Neural crest cell (in vitro differentiated cells): ENCODE results near the gene PTPN14. TPM values are rescaled to one million over a fixed set of nuclear protein-coding genes. Genes with fewer than 3 reads are reported as not detected.
"Not testable (repeated sequence)": the region's sequence is repeated elsewhere in the genome, so short reads cannot be mapped to it uniquely, and the experiment has no call there.

Experiments used
- DNase-seq: peaks from one replicate; pipeline ENCODE4 v3.0.0; 2021; ENCODE audit warnings: low read depth, mixed read lengths, low spot score
- H3K27ac Mint-ChIP-seq: one replicate; pipeline ENCODE4 v1.8.0; 2021; ENCODE audit warnings: mild to moderate bottlenecking, mixed read lengths; ENCODE audit not compliant: unreplicated experiment
- H3K27me3 Mint-ChIP-seq: 2 replicates; pipeline ENCODE4 v1.8.0; 2021; ENCODE audit warnings: low read depth, mild to moderate bottlenecking, mixed read lengths
- H3K36me3 Mint-ChIP-seq: 2 replicates; pipeline ENCODE4 v1.8.0; 2021; ENCODE audit warnings: low read depth, mild to moderate bottlenecking, mixed read lengths
- H3K4me1 Mint-ChIP-seq: 2 replicates; pipeline ENCODE4 v1.8.0; 2021; ENCODE audit warnings: mixed read lengths
- H3K4me3 Mint-ChIP-seq: one replicate; pipeline ENCODE4 v1.8.0; 2021; ENCODE audit warnings: mild to moderate bottlenecking, mixed read lengths
- H3K9me3 Mint-ChIP-seq: 2 replicates; pipeline ENCODE4 v1.8.0; 2021; ENCODE audit warnings: mixed read lengths
- CTCF ChIP-seq: fragments of 200-600 bp; sonication (generic); conservative IDR thresholded peaks from 2 replicates; pipeline ENCODE4 v1.5.0; 2021; ENCODE audit warnings: antibody characterized with exemption, mild to moderate bottlenecking
- total RNA-seq: library from RNA; stranded (reverse); gene quantifications from 2 replicates; pipeline ENCODE4 v1.2.1, GENCODE V29; 2021

Gene PTPN14
- total RNA-seq, 1 donor from 2014 or later = 21.4 TPM

GRCh38 chr1:214397497-214397896, 153.9 kb downstream of the PTPN14 start:
- no peak for TF ChIP-seq CTCF
- Mint-ChIP-seq H3K27me3 (no peaks in the 10 kb centered on the region), H3K9me3 (no peaks in the 10 kb centered on the region), H3K36me3 (peaks cover 27% of the 10 kb centered on the region), H3K27ac (no peak overlapping the region), H3K4me3 (no peak overlapping the region), H3K4me1 (no peaks in the 10 kb centered on the region)
- DNase-seq = no peak

- H3K36me3 Mint-ChIP-seq = peaks cover 27% of the 10 kb centered on the region
- no peak for DNase-seq
- no peak for TF ChIP-seq CTCF
Observed at GRCh38 chr1:214396330-214396729, 155.1 kb downstream of the PTPN14 start.

GRCh38 chr1:214394569-214394968, 156.8 kb downstream of the PTPN14 start:
- not testable (repeated sequence) for H3K9me3 Mint-ChIP-seq, H3K27ac Mint-ChIP-seq, H3K4me3 Mint-ChIP-seq, H3K27me3 Mint-ChIP-seq, DNase-seq, H3K4me1 Mint-ChIP-seq
- H3K36me3 Mint-ChIP-seq = peaks cover 18% of the 10 kb centered on the region

More at GRCh38 chr1:214396330-214396729, 155.1 kb downstream of the PTPN14 start:
- no peaks in the 10 kb centered on the region for H3K4me1 Mint-ChIP-seq
- H3K4me3 Mint-ChIP-seq = no peak overlapping the region
- H3K9me3 Mint-ChIP-seq = no peaks in the 10 kb centered on the region
- H3K27ac Mint-ChIP-seq = no peak overlapping the region
- H3K27me3 Mint-ChIP-seq = no peaks in the 10 kb centered on the region

GRCh38 chr1:214393086-214393485, 158.3 kb downstream of the PTPN14 start:
- no peak for DNase-seq
- no peaks in the 10 kb centered on the region for H3K27me3 Mint-ChIP-seq
- H3K4me1 Mint-ChIP-seq = no peaks in the 10 kb centered on the region
- no peak overlapping the region for H3K4me3 Mint-ChIP-seq
- no peak for TF ChIP-seq CTCF
- H3K27ac Mint-ChIP-seq = no peak overlapping the region
- H3K36me3 Mint-ChIP-seq = peaks cover 10% of the 10 kb centered on the region
- no peaks in the 10 kb centered on the region for H3K9me3 Mint-ChIP-seq

- DNase-seq = no peak
- Mint-ChIP-seq H3K9me3 (no peaks in the 10 kb centered on the region), H3K27me3 (no peaks in the 10 kb centered on the region), H3K4me1 (no peaks in the 10 kb centered on the region), H3K36me3 (peaks cover 6% of the 10 kb centered on the region), H3K4me3 (no peak overlapping the region), H3K27ac (no peak overlapping the region)
- no peak for TF ChIP-seq CTCF
Observed at GRCh38 chr1:214391873-214392645, 159.3 kb downstream of the PTPN14 start.

GRCh38 chr1:214389734-214390133, 161.7 kb downstream of the PTPN14 start:
- Mint-ChIP-seq H3K4me3 (no peak overlapping the region), H3K27me3 (no peaks in the 10 kb centered on the region), H3K36me3 (peaks cover 9% of the 10 kb centered on the region), H3K9me3 (no peaks in the 10 kb centered on the region), H3K4me1 (no peaks in the 10 kb centered on the region), H3K27ac (no peak overlapping the region)
- no peak for TF ChIP-seq CTCF
- DNase-seq = no peak
